OCI-LY7 (cell line): Measurements from ENCODE around the gene COBL. TPM values are rescaled to one million over a fixed set of nuclear protein-coding genes. Genes with fewer than 3 reads are reported as not detected.
A peak's percentile ranks its signal among the peaks of the same experiment; 100 is the strongest.

Experiments used
- BruUV-seq: library from RNA; stranded (reverse); fragments of 400-500 nt; replicated peaks from 2 replicates; lab custom pipeline; 2021; lab: Mats Ljungman, UMichigan
- CTCF ChIA-PET: fragments of 300-600 bp; sonication (Branson Sonifier 250); formaldehyde crosslinking; loops from one replicate; lab custom pipeline; 2022; ENCODE audit warnings: antibody characterized with exemption; ENCODE audit not compliant: unreplicated experiment; lab: Charles Lee
- POLR2A ChIA-PET: fragments of 300-600 bp; sonication (Branson Sonifier 250); formaldehyde crosslinking; loops from one replicate; lab custom pipeline; 2022; ENCODE audit warnings: antibody characterized with exemption; lab: Charles Lee
- DNase-seq: peaks from one replicate; pipeline ENCODE4 v3.0.0-alpha.2; 2015; ENCODE audit warnings: low spot score
- H2AFZ ChIP-seq: fragments of 200-600 bp; sonication (generic), shearing (Covaris generic); 2 replicates; pipeline ENCODE4 v1.6.1; 2014; ENCODE audit warnings: mild to moderate bottlenecking, antibody characterized with exemption, low read length, moderate library complexity
- H3K27ac ChIP-seq: fragments of 200-600 bp; sonication (generic); 2 replicates; pipeline ENCODE4 v1.5.1; 2014; ENCODE audit warnings: mixed run types, low read depth, mild to moderate bottlenecking, moderate library complexity, low read length, inconsistent platforms; ENCODE audit not compliant: poor library complexity, severe bottlenecking
- H3K36me3 ChIP-seq: fragments of 200-600 bp; sonication (generic); 2 replicates; pipeline ENCODE4 v1.6.1; 2014; ENCODE audit warnings: mild to moderate bottlenecking, antibody characterized with exemption, low read length, moderate library complexity, mixed read lengths; ENCODE audit not compliant: insufficient read depth
- H3K4me1 ChIP-seq: fragments of 200-600 bp; sonication (generic); 2 replicates; pipeline ENCODE4 v1.5.1; 2014; ENCODE audit warnings: mild to moderate bottlenecking, low read length; ENCODE audit not compliant: insufficient read depth, poor library complexity, severe bottlenecking
- H3K4me2 ChIP-seq: fragments of 200-600 bp; sonication (generic); 2 replicates; pipeline ENCODE4 v1.6.1; 2014; ENCODE audit warnings: mild to moderate bottlenecking, low read length
- H3K4me3 ChIP-seq: fragments of 200-600 bp; sonication (generic); 2 replicates; pipeline ENCODE4 v1.5.1; 2014; ENCODE audit warnings: mild to moderate bottlenecking, low read depth, low read length; ENCODE audit not compliant: poor library complexity, severe bottlenecking
- H3K79me2 ChIP-seq: fragments of 200-600 bp; sonication (generic); 2 replicates; pipeline ENCODE4 v1.6.1; 2016; ENCODE audit warnings: low read depth, mild to moderate bottlenecking, low read length, moderate library complexity, mixed read lengths; ENCODE audit not compliant: insufficient read depth
- H3K9me2 ChIP-seq: fragments of 200-600 bp; sonication (generic); 2 replicates; pipeline ENCODE4 v1.6.1; 2016; ENCODE audit warnings: mild to moderate bottlenecking, low read length, mixed read lengths; ENCODE audit not compliant: insufficient read depth
- H3K9me3 ChIP-seq: fragments of 200-600 bp; sonication (generic); 2 replicates; pipeline ENCODE4 v1.6.1; 2014; ENCODE audit warnings: mild to moderate bottlenecking, mixed run types, low read length, mixed read lengths
- H4K20me1 ChIP-seq: fragments of 200-600 bp; sonication (generic); 2 replicates; pipeline ENCODE4 v1.6.1; 2014; ENCODE audit warnings: mild to moderate bottlenecking, antibody characterized with exemption, low read length, moderate library complexity, mixed read lengths; ENCODE audit not compliant: insufficient read depth
- EZH2phosphoT487 ChIP-seq: fragments of 200-600 bp; sonication (generic); IDR thresholded peaks from 2 replicates; pipeline ENCODE4 v1.6.1; 2018; ENCODE audit warnings: low read depth, borderline replicate concordance, mild to moderate bottlenecking, mixed run types, antibody characterized with exemption, low read length, moderate library complexity, mixed read lengths
- intact Hi-C: fragments of 100-400 bp; cut with micrococcal nuclease; formaldehyde crosslinking; loops from one replicate; pipeline ENCODE4 v1.10.0; 2022; ENCODE audit not compliant: unreplicated experiment
- total RNA-seq, 2 experiments: library from RNA; depleted of rRNA in 1 of 2; stranded (reverse); fragments of >200 nt in 1 of 2; shearing (Covaris generic) in 1 of 2; gene quantifications; 2 replicates each; pipeline ENCODE4 v1.2.3, GENCODE V29; 2014 to 2022
- TF ChIP-seq, protein P1 (sequence below): fragments of 200-600 bp; sonication (generic); conservative IDR thresholded peaks from 2 replicates; pipeline ENCODE4 v1.5.1; 2014; ENCODE audit warnings: mild to moderate bottlenecking, antibody characterized with exemption, low read length, moderate library complexity, mixed read lengths

The COBL gene
- total RNA-seq, 2 experiments from 2014 or later: not detected

DNA sequence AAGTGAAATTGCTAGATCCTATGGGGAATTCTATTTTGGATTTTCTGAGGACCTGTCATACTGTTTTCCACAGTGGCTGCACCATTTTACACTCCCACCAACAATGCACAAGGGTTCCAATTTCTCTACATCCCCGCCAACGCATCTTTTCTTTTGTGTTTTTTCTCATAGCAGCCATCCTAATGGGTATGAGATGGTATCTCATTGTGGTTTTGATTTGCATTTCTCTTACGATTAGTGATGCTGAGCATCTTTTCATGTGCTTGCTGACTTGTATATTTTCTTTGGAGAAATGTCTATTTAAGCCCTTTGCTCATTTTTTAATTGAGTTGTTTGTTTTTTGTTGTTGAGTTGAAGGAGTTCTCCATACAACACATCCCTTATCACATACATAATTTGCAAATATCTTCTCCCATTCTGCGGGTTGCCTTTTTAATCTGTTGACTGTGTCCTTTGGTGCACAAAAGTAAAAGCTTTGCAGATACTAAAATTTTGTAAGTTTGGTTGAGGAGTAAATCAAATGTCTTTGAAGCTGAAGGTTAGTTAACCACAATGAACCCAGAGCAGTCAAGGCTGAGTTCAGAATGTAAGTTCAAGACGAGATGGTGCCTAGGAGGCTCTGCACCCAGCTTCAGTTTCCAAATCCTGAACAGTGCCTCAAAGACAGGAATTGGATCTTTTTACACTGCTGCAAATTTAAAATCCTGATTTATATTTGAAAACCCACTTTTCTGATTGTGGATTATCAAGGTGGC is 195.4 kb downstream of the COBL start:
- H2AFZ ChIP-seq: peak overlapping the region; percentile 70
- H3K27ac ChIP-seq: no peak overlapping the region
- no peaks in the 10 kb centered on the region for H3K9me3 ChIP-seq
- no peak for TF ChIP-seq EZH2phosphoT487
- TF ChIP-seq, protein P1, sequence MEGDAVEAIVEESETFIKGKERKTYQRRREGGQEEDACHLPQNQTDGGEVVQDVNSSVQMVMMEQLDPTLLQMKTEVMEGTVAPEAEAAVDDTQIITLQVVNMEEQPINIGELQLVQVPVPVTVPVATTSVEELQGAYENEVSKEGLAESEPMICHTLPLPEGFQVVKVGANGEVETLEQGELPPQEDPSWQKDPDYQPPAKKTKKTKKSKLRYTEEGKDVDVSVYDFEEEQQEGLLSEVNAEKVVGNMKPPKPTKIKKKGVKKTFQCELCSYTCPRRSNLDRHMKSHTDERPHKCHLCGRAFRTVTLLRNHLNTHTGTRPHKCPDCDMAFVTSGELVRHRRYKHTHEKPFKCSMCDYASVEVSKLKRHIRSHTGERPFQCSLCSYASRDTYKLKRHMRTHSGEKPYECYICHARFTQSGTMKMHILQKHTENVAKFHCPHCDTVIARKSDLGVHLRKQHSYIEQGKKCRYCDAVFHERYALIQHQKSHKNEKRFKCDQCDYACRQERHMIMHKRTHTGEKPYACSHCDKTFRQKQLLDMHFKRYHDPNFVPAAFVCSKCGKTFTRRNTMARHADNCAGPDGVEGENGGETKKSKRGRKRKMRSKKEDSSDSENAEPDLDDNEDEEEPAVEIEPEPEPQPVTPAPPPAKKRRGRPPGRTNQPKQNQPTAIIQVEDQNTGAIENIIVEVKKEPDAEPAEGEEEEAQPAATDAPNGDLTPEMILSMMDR: no peak
- H3K4me3 ChIP-seq: no peak overlapping the region
- H3K36me3 ChIP-seq: no peaks in the 10 kb centered on the region
- H3K79me2 ChIP-seq: no peaks in the 10 kb centered on the region
- H3K4me1 ChIP-seq: peaks cover 9% of the 10 kb centered on the region
- H3K9me2 ChIP-seq: no peaks in the 10 kb centered on the region
- DNase-seq: no peak
- H3K4me2 ChIP-seq: peak overlapping the region; percentile 43
- no peaks in the 10 kb centered on the region for H4K20me1 ChIP-seq
- BruUV-seq: no TSS peak
- ChIA-PET CTCF (interaction anchor here (0.5 kb wide), 1 partner anchor 775 kb away, joined by 3 read pairs; no protein-coding TSS in a partner anchor), POLR2A (interaction anchor here (0.7 kb wide), 1 partner anchor 419 kb away, joined by 3 read pairs; no protein-coding TSS in a partner anchor)
- intact Hi-C loops: no loop called here

DNA sequence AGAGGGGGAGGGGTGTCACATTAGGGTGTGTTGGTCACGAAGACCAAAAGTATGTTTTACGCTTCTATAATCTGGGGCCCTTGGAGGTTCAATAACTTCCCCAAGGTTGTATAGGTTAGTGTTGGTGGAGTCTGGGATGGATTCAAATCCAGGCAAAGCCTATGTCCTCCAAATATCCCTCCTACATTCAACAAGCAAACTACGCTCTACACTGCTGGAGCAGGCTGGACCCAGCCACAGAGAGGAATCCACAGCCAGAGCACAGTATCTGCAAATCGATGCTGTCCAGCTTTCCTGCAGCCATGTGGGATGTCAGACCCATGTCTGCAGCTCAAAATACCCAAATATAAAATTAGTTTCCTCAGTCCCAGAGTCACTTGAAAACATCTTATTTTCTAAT is 198.0 kb downstream of the COBL start:
- Histone ChIP-seq H3K4me1 (peaks cover 9% of the 10 kb centered on the region), H2AFZ (no peak overlapping the region), H3K4me2 (no peak overlapping the region), H3K9me3 (no peaks in the 10 kb centered on the region), H3K36me3 (no peaks in the 10 kb centered on the region), H3K79me2 (no peaks in the 10 kb centered on the region), H3K4me3 (no peak overlapping the region), H3K9me2 (no peaks in the 10 kb centered on the region), H3K27ac (no peak overlapping the region), H4K20me1 (no peaks in the 10 kb centered on the region)
- no peak for DNase-seq
- TF ChIP-seq EZH2phosphoT487: no peak
- TF ChIP-seq, protein P1: no peak
- POLR2A ChIA-PET: no interaction called here
- CTCF ChIA-PET: no interaction called here
- intact Hi-C loops: no loop called here
- no TSS peak for BruUV-seq

DNA sequence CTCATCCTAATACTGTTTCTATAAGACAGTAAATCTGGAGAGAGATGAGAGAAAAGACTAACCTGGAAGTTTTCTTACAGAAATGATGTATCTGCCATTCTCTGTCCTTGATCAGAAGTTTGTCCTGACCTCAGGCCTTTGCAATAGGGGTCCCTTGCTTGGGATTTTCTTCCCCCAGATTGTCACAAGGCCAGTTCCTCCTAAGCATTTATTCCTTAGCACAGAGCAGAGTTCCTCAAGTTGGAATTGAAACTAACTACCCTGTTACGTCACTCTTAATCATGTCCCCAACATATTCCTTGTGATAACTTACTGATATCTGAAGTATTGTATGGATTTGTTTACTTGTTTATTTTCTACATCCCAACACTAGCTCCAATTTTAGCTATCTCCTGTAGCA is 202.1 kb downstream of the COBL start:
- no peak for DNase-seq
- no peaks in the 10 kb centered on the region for H3K36me3 ChIP-seq
- no peaks in the 10 kb centered on the region for H4K20me1 ChIP-seq
- no peak overlapping the region for H2AFZ ChIP-seq
- no peak overlapping the region for H3K4me2 ChIP-seq
- ChIA-PET CTCF (no interaction called here), POLR2A (interaction anchor here (0.9 kb wide), 1 partner anchor 61 kb away, joined by 3 read pairs; no protein-coding TSS in a partner anchor)
- H3K27ac ChIP-seq: no peak overlapping the region
- BruUV-seq: no TSS peak
- H3K9me2 ChIP-seq: no peaks in the 10 kb centered on the region
- H3K79me2 ChIP-seq: no peaks in the 10 kb centered on the region
- H3K4me1 ChIP-seq: no peaks in the 10 kb centered on the region
- TF ChIP-seq EZH2phosphoT487: no peak
- TF ChIP-seq, protein P1: no peak
- intact Hi-C loops: no loop called here
- no peaks in the 10 kb centered on the region for H3K9me3 ChIP-seq
- no peak overlapping the region for H3K4me3 ChIP-seq
